ENCODE measurements around the gene TLCD5. TPM values are rescaled to one million over a fixed set of nuclear protein-coding genes. Genes with fewer than 3 reads are reported as not detected.

TLCD5 gene
- total RNA-seq, 6 experiments from 2014 or later, result 0.07 to 1.3 (median 0.38) TPM

GRCh38 chr11:120332822-120333716 lies 8.0 kb downstream of the TLCD5 start:
- no peaks in the 10 kb centered on the region for H3K27me3 ChIP-seq
- TF ChIP-seq CTCF (IDR thresholded peaks at IDR 0.05) (no peak), POLR2A (IDR thresholded peaks at IDR 0.05) (no peak)
- no peaks in the 10 kb centered on the region for H3K9me3 ChIP-seq
- H3K4me3 ChIP-seq, result no peak overlapping the region
- WGBS (ENCODE audit: insufficient coverage, low coverage, low lambda C conversion rate, missing lambda C conversion rate), result 88% methylated on average over 5 of the region's 5 CpGs
- no peak overlapping the region for H3K27ac ChIP-seq
- intact Hi-C loops (cut with DNase I), result no loop called here
- no peak for DNase-seq
- no peaks in the 10 kb centered on the region for H3K36me3 ChIP-seq
- H3K4me1 ChIP-seq, result peaks cover 0 to 3% (median 0%) of the 10 kb centered on the region in 4 donors
- ATAC-seq, result no peak

GRCh38 chr11:120333801-120334200 lies 8.7 kb downstream of the TLCD5 start:
- no peaks in the 10 kb centered on the region for H3K27me3 ChIP-seq
- no peak for DNase-seq
- 65% methylated on average over 1 of the region's 1 CpG for WGBS (ENCODE audit: insufficient coverage, low coverage, low lambda C conversion rate, missing lambda C conversion rate)
- no peaks in the 10 kb centered on the region for H3K9me3 ChIP-seq
- H3K4me3 ChIP-seq, result no peak overlapping the region
- H3K36me3 ChIP-seq, result no peaks in the 10 kb centered on the region
- peaks cover 0 to 5% (median 0%) of the 10 kb centered on the region in 4 donors for H3K4me1 ChIP-seq
- intact Hi-C loops (cut with DNase I), result no loop called here
- H3K27ac ChIP-seq, result no peak overlapping the region
- ATAC-seq, result no peak
- TF ChIP-seq CTCF (IDR thresholded peaks at IDR 0.05), result no peak
- TF ChIP-seq POLR2A (IDR thresholded peaks at IDR 0.05), result no peak

- DNase-seq, result no peak
- no peaks in the 10 kb centered on the region for H3K9me3 ChIP-seq
- no peak for ATAC-seq
- TF ChIP-seq POLR2A (IDR thresholded peaks at IDR 0.05) (no peak), CTCF (IDR thresholded peaks at IDR 0.05) (no peak)
- no peaks in the 10 kb centered on the region for H3K27me3 ChIP-seq
- H3K4me1 ChIP-seq, result peaks cover 0 to 9% (median 0%) of the 10 kb centered on the region in 4 donors
- intact Hi-C loops (cut with DNase I), result no loop called here
- no peak overlapping the region for H3K27ac ChIP-seq
- 55% methylated on average over 1 of the region's 1 CpG for WGBS (ENCODE audit: insufficient coverage, low coverage, low lambda C conversion rate, missing lambda C conversion rate)
- H3K36me3 ChIP-seq, result no peaks in the 10 kb centered on the region
- H3K4me3 ChIP-seq, result no peak overlapping the region
Measured at GRCh38 chr11:120334332-120334731, 9.2 kb downstream of the TLCD5 start.

GRCh38 chr11:120334894-120335462 lies 9.9 kb downstream of the TLCD5 start:
- H3K36me3 ChIP-seq, result no peaks in the 10 kb centered on the region
- TF ChIP-seq POLR2A (IDR thresholded peaks at IDR 0.05) (peak; percentile 50), CTCF (IDR thresholded peaks at IDR 0.05) (peak; percentile 69 to 78 (median 73))
- peak in 1 of 3 donors; percentile 66 for DNase-seq
- no peaks in the 10 kb centered on the region for H3K9me3 ChIP-seq
- WGBS (ENCODE audit: insufficient coverage, low coverage, low lambda C conversion rate, missing lambda C conversion rate), result under 1% methylated on average over 8 of the region's 8 CpGs
- peaks cover 0 to 9% (median 0%) of the 10 kb centered on the region in 4 donors for H3K4me1 ChIP-seq
- no peaks in the 10 kb centered on the region for H3K27me3 ChIP-seq
- H3K4me3 ChIP-seq, result peak overlapping the region; percentile 77 to 87 (median 86)
- intact Hi-C loops (cut with DNase I), result no loop called here
- peak overlapping the region; percentile 93 to 99 (median 97) for H3K27ac ChIP-seq
- peak; percentile 45 to 54 (median 50) for ATAC-seq

Data from right lobe of liver (tissue), 6 donors.